GM19324 (cell line): Measurements from ENCODE around the gene RNF167.

ENCODE experiments used
- ATAC-seq: cut with Tn5 transposase; IDR thresholded peaks from one replicate; pipeline ENCODE4 v1.9.1; 2021; ENCODE audit warnings: mild to moderate bottlenecking, moderate library complexity; ENCODE audit not compliant: unreplicated experiment, low FRiP score

Gene RNF167

GRCh38 chr17:4937553-4937952, 2.5 kb upstream of the RNF167 start:
- no peak for ATAC-seq

GRCh38 chr17:4938069-4938491, 2.0 kb upstream of the RNF167 start:
- ATAC-seq = no peak

- no peak for ATAC-seq
These were observed 1.2 kb upstream of the RNF167 start for GRCh38 chr17:4938688-4939545.

DNA sequence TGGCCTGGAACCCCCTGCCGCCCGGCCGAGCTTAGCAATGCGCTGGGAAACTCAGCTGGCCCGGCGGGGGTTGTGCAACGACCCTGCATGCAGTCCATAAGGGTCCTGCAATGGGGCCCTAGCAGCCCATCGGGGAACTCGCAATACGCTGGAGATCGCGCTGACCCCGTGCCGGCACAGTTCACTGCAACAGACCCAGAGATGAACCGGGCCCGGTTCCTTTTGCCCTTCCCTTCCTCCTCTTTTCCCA, 597 bp upstream of the RNF167 start:
- ATAC-seq = peak; percentile 25

- ATAC-seq = no peak
These were observed 669 bp downstream of the RNF167 start for GRCh38 chr17:4940555-4941318.

GRCh38 chr17:4941319-4941610, 1.2 kb downstream of the RNF167 start:
- ATAC-seq = no peak

DNA sequence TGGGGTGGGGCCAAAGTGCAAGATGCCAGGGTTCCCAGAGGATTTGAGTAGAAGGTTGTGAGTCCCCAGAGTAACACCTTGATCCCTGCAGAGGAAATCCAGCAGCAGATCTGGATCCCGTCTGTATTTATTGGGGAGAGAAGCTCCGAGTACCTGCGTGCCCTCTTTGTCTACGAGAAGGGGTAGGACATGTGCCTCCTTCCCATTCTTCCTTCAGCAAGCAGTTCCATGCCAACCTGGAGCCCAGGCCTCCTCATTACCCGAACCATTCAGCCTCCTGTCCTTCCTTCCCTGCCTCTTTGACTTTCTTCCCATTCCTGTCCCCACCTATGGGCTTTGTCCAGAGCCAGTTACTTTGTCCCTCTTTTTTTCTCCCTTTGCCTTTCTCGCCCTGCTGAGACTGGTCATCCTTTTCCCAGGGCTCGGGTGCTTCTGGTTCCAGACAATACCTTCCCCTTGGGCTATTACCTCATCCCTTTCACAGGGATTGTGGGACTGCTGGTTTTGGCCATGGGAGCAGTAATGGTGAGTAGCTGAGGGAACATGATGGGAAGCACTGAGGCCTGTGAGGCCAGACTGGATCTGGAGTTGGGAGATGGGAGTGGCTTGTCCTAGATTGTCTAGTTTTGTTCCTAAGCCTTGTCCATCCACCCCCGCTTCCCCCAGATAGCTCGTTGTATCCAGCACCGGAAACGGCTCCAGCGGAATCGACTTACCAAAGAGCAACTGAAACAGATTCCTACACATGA, 2.9 kb downstream of the RNF167 start:
- no peak for ATAC-seq

DNA sequence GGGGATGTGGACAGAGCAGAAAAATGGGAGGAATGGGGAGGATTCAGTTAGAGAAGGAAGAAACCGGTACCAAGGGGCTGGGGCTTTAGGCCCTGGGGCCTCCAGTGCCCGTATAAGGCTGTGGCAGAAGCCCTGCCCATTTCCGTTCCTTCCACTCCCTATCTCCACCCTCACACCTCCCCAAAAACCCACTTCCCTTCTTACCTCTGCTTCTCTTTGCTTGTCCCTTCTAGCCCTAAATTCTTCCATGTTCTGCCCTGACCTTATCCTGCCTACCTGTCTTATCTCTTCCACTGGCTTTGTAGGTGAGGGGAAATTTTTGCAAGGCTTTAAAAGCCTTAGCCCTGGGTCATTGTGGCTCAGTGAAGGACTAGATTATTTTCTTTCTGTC, 4.1 kb downstream of the RNF167 start:
- ATAC-seq = no peak

DNA sequence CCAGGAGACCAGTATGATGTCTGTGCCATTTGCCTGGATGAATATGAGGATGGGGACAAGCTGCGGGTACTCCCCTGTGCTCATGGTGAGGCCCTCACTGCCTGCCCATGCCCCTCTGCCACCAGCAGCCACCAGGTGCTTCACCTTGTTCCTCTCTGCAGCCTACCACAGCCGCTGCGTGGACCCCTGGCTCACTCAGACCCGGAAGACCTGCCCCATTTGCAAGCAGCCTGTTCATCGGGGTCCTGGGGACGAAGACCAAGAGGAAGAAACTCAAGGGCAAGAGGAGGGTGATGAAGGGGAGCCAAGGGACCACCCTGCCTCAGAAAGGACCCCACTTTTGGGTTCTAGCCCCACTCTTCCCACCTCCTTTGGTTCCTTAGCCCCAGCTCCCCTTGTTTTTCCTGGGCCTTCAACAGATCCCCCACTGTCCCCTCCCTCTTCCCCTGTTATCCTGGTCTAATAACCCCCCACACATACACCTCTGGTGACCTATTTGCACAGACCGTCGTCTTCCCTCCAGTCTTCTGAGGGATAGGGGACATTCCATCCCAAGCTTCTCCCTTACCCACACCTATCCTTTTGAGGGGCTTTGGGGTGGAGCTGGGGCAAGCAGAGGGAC, 4.6 kb downstream of the RNF167 start:
- ATAC-seq = no peak

DNA sequence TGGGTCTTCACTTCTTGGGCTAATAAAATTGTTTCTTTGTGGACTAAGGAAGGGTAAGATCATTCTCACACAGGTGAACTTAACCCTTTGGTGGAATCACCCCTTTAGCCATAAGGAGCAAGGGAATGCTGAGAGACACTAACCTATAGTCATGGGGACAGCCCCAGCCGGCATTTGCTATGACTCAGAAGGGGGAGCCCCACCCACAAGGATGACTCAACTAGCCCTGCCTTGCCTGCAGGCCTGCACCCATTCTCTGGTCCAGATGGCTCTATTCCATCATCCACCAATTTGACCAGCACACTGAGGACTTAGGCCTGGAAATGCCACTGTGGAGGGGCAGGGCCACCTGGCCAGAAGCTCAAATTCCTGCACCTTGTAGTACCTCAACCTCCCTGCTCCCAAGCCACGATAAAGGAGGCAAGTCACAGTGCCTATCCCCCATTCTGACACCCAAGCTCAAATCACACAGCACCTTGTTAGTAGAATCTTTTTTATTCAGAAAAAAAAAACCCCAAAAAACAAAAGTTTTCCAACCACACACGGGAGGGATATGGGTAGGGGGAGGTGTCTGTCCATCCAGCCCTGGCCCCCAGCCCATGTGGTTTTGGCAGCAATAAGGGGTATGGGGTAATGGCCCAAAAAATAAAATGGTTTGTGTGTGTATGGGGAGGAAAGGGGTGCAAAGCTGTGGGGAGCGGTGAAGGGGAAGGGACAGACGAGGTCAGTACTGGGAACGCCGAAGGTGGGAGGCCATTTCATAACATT, 5.3 kb downstream of the RNF167 start:
- ATAC-seq = no peak

DNA sequence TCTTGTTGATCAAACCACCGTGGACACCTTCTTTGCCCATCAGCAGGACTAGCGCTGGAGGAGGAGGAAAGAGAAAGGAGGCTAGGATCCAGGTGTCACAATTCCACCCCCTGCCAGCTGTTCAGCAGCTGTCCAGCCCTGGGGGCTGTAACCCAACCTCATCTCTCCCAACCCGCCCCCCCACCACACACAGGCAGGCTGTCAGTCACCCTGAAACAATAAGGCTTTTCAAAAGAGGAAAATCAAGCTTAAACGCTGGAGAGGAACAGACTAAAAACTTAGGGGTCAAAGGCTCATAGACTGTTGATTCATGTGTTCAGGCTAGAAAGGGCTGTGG, 5.8 kb downstream of the RNF167 start:
- no peak for ATAC-seq

- no peak for ATAC-seq
These were observed 6.4 kb downstream of the RNF167 start for GRCh38 chr17:4946312-4946976.

- no peak for ATAC-seq
These were observed 6.9 kb downstream of the RNF167 start for GRCh38 chr17:4947010-4947410.

- ATAC-seq = peak; percentile 19
These were observed 7.5 kb downstream of the RNF167 start for GRCh38 chr17:4947411-4948165.

DNA sequence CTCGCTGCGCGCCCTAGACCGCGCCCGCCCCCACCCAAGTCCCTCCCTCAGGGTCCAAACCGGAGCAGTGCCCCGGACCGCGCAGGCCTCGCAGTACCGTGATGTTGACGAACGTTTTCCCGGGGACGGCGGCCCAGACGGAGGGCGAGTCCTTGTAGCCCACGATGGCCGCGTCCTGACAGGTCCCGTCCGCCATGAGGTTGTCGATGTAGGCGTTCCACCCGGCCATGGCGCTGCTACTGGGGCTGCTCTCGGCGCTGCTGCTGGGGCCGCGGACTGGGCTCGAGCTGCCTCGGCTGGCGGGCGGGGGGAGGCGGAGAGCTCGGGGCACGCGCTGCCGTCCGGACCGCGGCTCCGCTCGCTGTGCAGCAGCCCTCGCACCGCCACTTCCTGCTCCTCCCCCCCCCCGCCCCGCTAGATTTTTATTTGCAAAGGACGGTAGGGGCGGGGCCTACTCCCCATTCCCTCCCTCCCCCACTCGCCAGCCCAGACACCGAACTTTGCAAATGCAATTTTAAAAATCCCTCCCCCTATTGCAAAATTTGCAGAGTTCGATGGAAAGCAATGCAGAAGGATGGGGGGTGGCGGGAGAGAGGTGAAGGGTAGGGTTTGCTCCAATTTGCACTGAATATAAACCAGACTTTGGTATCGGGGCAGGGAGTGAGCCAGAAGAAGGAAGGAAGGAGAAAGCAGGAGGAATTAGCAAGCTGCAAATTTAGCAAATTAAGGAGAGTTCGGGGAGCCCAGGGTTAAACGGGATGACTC, 8.3 kb downstream of the RNF167 start, which contains the start of gene PFN1:
Gene PFN1 (minus strand): TSS at position 365 of the 765 bp plus-strand sequence. CDS start 136 bp downstream, at position 229.
- ATAC-seq = peak; percentile 18

GRCh38 chr17:4948931-4949320, 8.9 kb downstream of the RNF167 start:
- peak; percentile 50 for ATAC-seq

DNA sequence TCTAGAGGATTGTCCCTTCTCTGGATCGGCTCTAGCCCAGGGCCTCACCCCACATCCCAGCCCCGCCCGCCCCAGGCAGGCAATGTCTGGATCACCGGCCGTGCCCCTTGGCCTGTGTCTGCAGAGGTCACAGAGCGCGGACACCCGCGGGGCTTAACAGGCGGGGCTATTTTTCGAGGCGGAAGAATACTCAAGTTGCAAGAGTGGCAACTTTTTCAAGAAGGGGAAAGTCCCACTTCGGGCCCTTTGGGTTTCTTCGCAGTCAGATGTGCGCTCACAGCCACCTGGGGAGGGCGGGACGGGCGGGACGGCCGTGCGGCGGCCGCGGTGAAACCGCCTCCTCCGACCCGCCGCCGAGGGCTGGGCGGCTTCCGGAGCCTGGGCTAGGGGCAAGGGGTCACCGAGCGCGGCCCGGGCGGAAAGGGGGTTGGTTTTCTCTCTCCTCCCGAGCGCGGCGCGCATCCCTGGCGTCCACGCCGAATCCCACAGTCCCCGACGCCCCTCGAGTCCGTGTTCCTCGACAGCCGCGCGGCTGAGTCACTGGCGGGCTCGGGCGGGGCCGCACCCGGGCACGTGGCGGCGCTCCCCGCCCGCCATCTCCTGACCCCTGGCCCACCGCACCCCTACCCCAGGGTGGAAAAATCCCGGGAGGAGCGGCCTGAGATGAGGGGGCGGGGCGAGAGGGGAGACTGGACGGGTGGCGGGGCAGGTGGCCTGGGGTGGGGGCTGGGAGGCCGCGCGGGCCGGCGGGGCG, 9.4 kb downstream of the RNF167 start:
- peak; percentile 27 for ATAC-seq
